ENCODE data around the gene TTC39B.

TTC39B gene

DNA sequence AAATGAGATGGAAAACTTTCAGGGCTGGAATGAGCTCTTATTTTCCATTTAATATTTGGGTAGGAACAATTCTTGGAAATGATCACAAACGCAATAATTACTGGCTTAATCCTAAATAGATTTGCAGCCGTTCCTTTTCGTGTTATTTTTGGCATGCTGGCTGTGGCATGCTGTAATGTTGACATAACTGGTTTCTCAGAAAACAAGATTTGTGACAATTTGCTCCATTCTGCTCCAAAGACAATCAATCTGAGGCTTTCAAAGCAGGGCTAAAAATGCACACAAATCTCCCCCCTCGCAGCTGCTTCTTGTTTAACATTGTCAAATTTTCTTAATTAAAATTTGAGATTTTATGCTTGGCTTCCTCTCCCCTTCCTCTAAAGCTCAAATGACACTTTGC, 151.2 kb downstream of the TTC39B start:
- Mint-ChIP-seq H3K27ac (no peak overlapping the region), H3K4me1 (no peaks in the 10 kb centered on the region), H3K27me3 (peaks cover 42% of the 10 kb centered on the region), H3K9me3 (no peaks in the 10 kb centered on the region), H3K4me3 (no peak overlapping the region)
- no peak for ATAC-seq
- no peak for DNase-seq

DNA sequence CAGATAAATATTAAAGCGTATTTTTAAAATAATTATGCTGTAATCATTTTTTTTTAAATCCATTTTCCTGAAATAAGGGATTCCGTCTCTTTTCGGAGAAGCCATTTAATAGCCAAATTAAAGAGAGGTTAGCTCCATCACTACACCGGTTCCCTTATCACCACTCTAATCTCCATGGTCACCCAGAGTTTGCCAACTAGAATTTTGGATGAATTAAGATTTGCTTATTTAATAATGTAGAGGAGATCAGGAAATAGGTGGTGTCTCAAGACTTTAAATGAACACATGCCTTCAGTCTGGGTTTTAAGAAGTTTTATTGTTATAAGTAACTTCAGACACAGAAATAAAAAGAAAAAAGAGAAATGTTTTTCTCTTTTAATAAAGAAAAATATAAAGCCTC, 151.7 kb downstream of the TTC39B start:
- H3K27ac Mint-ChIP-seq, result no peak overlapping the region
- no peak for DNase-seq
- H3K4me3 Mint-ChIP-seq, result no peak overlapping the region
- H3K27me3 Mint-ChIP-seq, result peaks cover 42% of the 10 kb centered on the region
- no peaks in the 10 kb centered on the region for H3K9me3 Mint-ChIP-seq
- ATAC-seq, result no peak
- no peaks in the 10 kb centered on the region for H3K4me1 Mint-ChIP-seq

DNA sequence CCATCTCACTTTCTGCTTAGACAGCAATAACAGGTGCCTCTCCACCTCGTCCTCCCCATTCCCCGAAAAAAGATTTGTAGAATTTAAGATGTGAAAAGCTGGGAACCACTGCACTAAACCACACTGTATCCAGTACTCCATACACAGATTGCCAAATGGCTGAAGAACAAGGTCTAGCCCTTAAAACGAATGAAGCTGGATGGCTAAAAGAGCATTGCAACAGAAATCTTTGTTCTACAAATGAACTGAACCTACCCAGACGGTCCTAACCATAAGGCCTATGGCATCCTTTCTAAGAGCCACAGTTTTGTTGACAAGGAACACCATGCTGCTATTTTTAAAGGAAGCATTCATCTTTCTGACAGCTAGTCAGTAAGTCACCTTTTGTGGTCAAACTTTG, 152.3 kb downstream of the TTC39B start:
- Mint-ChIP-seq H3K4me3 (no peak overlapping the region), H3K4me1 (no peaks in the 10 kb centered on the region), H3K27ac (no peak overlapping the region), H3K9me3 (no peaks in the 10 kb centered on the region), H3K27me3 (peaks cover 42% of the 10 kb centered on the region)
- no peak for DNase-seq
- no peak for ATAC-seq

DNA sequence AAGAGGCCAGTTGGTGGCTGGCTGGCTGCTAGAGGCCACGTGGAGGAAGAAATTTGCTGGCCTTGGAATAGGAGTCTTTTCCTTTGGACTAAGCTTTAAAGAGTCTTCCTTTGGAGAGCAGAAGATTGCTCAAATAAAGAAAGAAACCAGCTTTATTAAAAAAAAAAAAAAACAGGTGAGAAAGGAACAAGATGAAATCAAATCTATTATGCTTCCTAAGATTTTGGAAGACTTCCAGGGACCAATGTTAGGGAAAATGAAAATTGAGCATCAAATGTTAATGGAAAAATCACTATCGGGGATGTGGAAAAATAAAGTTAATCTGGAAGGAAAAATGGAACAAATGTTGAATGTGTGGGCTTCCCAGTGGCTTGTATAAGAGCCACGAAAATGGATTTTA, 153.1 kb downstream of the TTC39B start:
- H3K27ac Mint-ChIP-seq, result no peak overlapping the region
- H3K4me3 Mint-ChIP-seq, result no peak overlapping the region
- ATAC-seq (no peak), DNase-seq (no peak)
- H3K27me3 Mint-ChIP-seq, result peaks cover 42% of the 10 kb centered on the region
- H3K9me3 Mint-ChIP-seq, result no peaks in the 10 kb centered on the region
- no peaks in the 10 kb centered on the region for H3K4me1 Mint-ChIP-seq

DNA sequence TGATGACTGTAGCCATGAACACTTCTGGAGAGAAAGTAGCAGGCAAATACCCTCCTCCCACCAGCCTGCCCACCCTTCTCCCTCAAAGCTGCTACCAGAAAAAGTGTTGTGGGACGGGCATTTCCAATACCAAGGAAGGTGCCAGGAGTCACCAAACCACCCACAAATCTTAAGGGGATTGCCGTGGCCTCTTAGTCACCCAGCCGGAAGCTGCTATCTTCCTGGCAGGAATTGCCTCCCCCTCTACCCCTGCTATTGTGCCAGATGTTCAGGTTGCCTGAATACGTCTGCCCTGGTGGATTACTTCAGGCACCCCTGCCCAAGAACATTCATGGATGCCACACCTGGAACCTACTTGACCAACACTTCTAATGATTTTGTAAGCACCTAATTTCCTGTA, 156.1 kb downstream of the TTC39B start:
- no peaks in the 10 kb centered on the region for H3K9me3 Mint-ChIP-seq
- ATAC-seq, result no peak
- no peak for DNase-seq

DNA sequence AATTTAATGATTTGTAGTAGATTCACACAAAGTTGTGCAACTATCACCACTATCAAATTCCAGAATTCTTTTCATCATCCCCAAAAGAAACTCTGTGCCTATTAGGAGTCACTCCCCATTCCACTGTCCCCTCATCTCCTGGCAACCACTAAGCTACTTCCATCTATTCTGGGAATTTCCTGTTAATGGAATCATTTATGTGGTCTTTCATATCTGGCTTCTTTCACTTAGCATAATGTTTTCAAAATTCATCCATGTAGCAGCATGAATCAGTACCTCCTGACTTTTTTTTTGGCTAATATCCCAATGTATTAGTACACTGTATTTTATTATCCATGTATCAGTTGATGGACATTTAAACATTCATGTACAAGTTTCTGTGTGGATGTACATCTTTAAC, 157.6 kb downstream of the TTC39B start:
- no peak for DNase-seq
- H3K27ac Mint-ChIP-seq, result peak overlapping the region in 1 of 2 donors; percentile 28
- no peak overlapping the region for H3K4me3 Mint-ChIP-seq

More for the DNA sequence above, 156.1 kb downstream of the TTC39B start:
- Mint-ChIP-seq H3K27me3 (peaks cover 33% of the 10 kb centered on the region), H3K27ac (no peak overlapping the region), H3K4me1 (no peaks in the 10 kb centered on the region), H3K4me3 (no peak overlapping the region)

DNA sequence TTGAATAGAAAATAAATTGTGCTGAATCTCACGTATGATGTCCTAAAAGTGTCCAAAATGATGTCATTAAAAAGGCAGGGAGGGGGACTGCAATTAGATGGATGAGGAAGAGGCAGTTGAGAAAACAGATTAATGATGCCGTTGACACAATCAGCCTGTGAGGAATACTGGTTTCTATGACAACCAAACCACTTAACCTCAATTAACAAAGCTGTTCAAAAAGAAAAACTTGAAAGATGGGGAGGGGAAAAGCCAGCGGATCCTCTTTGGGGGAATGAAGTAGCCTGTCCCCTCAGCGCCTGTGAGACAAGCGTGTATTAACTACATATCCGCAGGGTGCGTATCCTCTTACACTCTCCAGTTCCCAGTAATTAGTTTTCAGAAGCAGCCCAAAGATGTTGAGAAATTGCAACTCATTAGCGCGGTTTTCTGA, 160.7 kb downstream of the TTC39B start:
- H3K4me3 Mint-ChIP-seq, result no peak overlapping the region
- DNase-seq (no peak), ATAC-seq (no peak)
- no peak overlapping the region for H3K27ac Mint-ChIP-seq
- H3K4me1 Mint-ChIP-seq, result no peaks in the 10 kb centered on the region
- H3K27me3 Mint-ChIP-seq, result peaks cover 12% of the 10 kb centered on the region
- no peaks in the 10 kb centered on the region for H3K9me3 Mint-ChIP-seq

More for the DNA sequence above, 157.6 kb downstream of the TTC39B start:
- Mint-ChIP-seq H3K27me3 (peaks cover 33% of the 10 kb centered on the region), H3K9me3 (no peaks in the 10 kb centered on the region), H3K4me1 (no peaks in the 10 kb centered on the region)
- no peak for ATAC-seq

DNA sequence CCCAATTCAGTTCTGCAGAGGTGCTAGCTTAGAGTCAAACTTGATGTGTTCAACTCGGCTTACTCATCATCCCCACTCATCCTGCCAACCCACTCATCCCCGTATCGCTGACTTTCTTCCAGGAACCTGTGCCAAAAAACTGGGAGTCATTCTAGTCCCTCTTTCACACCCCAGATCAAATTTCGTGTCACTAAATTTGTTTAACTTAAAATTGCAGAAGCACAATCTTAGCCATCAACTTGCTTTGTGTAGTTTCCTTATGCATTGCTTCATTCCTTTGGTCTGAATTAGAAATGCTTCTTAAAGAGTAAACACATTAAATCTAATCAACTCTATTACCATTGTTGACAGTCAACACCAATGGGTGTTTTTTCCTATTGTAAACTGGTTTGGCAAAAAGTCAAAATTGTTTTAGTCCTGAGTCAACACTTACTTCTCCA, 162.4 kb downstream of the TTC39B start:
- ATAC-seq, result no peak
- no peaks in the 10 kb centered on the region for H3K9me3 Mint-ChIP-seq
- DNase-seq, result no peak
- no peak overlapping the region for H3K27ac Mint-ChIP-seq
- H3K4me3 Mint-ChIP-seq, result no peak overlapping the region
- no peaks in the 10 kb centered on the region for H3K4me1 Mint-ChIP-seq
- H3K27me3 Mint-ChIP-seq, result peaks cover 7% of the 10 kb centered on the region

DNA sequence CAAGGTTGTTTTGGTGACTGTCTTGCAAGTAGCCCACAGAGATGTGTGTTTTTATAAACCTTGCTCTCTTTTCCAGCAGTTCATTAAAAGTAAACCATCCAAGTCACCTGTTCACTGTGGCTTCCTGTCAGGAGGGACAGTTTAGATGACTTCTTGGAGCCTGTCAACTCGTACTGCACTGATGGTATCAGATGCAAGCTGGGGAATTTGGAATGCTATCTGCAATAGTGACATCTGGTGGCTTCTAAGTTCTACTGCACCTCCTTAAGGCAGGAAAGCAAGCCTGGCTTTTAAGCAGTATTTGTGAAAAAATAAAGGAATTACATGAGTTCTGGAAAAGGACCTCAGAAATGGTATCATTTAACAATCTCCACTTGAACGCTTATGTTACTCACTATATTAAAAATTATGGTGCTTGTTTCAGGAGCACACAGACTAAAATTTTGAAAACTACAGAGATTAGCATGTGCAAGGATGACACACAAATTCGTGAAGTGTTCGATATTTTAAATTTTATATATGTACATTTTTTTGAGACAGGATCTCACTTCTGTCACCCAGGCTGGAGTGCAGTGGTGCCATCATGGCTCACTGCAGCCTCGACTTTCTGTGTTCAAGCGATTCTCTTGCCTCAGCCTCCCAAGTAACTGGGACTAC, 164.0 kb downstream of the TTC39B start:
- peak; percentile 72 for ATAC-seq
- Mint-ChIP-seq H3K4me3 (no peak overlapping the region), H3K4me1 (no peaks in the 10 kb centered on the region), H3K9me3 (no peaks in the 10 kb centered on the region), H3K27me3 (peaks cover 7% of the 10 kb centered on the region), H3K27ac (no peak overlapping the region)
- peak; percentile 13 to 14 for DNase-seq

DNA sequence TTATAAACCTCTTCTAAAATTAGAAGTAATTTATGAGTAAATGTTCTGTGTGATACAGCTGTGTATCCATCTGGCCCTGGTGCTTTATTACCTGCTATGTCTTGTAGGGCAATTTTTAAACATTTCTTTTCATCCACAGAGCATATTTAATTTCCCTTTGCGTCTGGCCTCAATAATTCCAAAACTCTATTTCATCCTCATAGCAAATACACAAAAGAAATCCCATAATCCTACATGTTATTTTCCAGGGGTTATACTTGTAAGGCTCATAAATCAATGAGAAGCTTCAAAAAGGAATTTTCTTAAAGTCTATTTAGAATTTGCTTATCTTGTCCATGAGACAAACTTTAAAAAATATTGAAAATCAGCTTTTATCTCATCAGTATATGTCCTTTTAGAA, 167.0 kb downstream of the TTC39B start:
- no peak overlapping the region for H3K27ac Mint-ChIP-seq
- H3K27me3 Mint-ChIP-seq, result peaks cover 7% of the 10 kb centered on the region

DNA sequence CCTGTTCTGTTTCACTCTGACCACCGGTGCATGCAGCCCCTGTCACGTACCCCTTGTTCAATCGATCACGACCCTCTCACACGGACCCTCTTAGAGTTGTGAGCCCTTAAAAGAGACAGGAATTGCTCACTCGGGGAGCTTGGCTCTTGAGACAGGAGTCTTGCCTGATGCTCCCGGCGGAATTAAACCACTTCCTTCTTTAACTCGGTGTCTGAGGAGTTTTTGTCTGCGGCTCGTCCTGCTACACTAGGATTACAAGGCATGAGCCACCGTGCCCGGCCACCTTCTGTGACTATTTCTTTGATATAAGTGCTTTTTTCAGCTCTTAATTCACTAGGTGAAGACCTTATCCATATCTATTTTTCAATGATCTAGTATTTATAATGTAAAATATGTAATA, 167.5 kb downstream of the TTC39B start:
- Mint-ChIP-seq H3K27ac (no peak overlapping the region), H3K4me3 (no peak overlapping the region), H3K9me3 (no peaks in the 10 kb centered on the region), H3K4me1 (peaks cover 7% of the 10 kb centered on the region), H3K27me3 (peaks cover 3% of the 10 kb centered on the region)
- ATAC-seq, result no peak
- no peak for DNase-seq

More for the DNA sequence above, 167.0 kb downstream of the TTC39B start:
- H3K9me3 Mint-ChIP-seq, result no peaks in the 10 kb centered on the region
- no peak overlapping the region for H3K4me3 Mint-ChIP-seq
- peaks cover 7% of the 10 kb centered on the region for H3K4me1 Mint-ChIP-seq
- DNase-seq (no peak), ATAC-seq (no peak)

DNA sequence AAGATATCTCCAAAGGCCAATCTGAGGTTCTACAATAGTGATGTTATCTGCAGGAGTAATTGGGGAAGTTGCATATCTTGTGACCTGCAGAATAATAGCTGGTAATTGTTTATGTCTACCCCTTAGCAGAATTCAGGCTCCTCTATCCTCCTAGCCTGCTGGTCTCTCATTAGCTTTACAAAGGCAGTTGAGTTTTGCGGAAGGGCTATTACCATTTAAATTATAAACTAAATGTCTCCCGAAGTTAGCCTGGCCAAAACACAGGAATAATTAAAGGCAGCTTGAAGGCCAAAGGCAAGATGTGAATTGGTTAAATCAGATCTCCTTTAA, 168.7 kb downstream of the TTC39B start:
- ATAC-seq, result no peak
- H3K4me1 Mint-ChIP-seq, result peaks cover 7% of the 10 kb centered on the region
- DNase-seq, result no peak
- no peaks in the 10 kb centered on the region for H3K9me3 Mint-ChIP-seq
- no peaks in the 10 kb centered on the region for H3K27me3 Mint-ChIP-seq
- peak overlapping the region in 1 of 2 donors; percentile 68 for H3K27ac Mint-ChIP-seq
- H3K4me3 Mint-ChIP-seq, result no peak overlapping the region

DNA sequence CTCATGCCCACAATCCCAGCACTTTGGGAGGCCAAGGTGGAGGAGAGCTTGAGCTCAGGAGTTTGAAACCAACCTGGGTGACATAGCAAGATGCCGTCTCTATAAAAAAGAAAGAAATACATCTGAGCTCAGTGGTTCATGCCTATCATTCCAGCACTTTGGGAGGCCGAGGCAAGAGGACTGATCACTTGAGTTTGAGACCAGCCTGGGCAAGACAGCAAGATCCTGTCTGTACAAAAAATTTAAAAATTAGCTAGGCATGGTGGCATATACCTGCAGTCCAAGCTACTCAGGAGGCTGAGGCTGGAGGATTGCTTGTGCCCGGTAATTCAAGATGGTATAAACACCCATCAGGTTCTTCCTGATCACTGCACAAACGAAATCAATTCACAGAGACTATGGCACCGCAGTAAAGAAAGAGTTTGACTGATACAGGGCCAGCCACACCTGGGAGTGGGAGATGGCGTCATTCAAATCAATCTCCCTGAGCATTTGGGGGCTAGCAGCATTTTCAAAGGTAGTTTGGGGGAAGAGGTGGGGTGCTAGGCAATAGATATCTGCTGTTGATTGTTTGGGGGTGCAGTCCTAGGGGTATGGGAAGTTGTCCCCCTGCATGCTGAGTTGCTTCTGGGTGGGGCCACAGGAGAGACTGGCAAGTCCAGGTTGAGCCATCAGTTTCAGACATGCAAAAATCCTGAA, 169.2 kb downstream of the TTC39B start:
- Mint-ChIP-seq H3K9me3 (no peaks in the 10 kb centered on the region), H3K27me3 (no peaks in the 10 kb centered on the region), H3K4me3 (no peak overlapping the region), H3K4me1 (peaks cover 7% of the 10 kb centered on the region), H3K27ac (peak overlapping the region in 1 of 2 donors; percentile 68)
- ATAC-seq (no peak), DNase-seq (no peak)

DNA sequence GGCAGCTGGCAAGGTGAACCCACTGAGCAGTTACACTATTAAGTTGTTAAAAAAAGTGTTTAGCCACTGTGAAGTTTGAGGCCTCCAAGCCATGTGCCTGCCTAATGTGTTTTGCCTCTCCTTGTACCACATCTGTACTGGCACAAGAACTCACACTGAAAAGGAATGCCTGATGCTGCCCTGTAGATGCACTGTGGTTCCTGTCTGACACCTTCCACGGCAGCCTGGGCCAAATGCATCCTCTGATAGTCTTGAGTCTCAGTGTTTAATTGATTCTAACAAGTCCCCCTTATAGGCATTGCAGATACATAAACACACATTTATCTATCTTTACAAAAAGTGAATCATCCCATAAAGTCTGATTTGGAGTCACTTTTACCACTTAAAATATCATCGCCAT, 169.9 kb downstream of the TTC39B start:
- Mint-ChIP-seq H3K9me3 (no peaks in the 10 kb centered on the region), H3K4me1 (peaks cover 7% of the 10 kb centered on the region), H3K27me3 (no peaks in the 10 kb centered on the region), H3K27ac (no peak overlapping the region), H3K4me3 (no peak overlapping the region)
- no peak for ATAC-seq
- no peak for DNase-seq

DNA sequence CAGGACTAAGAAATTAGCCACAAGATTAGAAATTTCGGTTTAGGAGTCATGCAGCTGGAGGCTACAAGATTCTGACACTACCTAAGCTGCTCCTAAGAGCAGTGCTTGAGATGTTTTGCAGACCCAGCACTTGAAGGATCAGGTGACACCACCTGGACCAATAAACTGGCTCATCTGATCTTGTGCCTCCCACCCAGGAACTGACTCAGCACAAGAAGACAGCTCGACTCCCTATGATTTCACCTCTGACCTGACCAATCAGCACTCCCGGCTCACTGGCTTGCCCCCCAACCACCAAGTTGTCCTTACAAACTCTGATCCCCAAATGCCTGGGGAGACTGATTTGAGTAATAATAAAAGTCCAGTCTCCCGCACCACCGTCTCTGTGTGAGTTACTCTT, 170.4 kb downstream of the TTC39B start:
- Mint-ChIP-seq H3K27me3 (no peaks in the 10 kb centered on the region), H3K4me3 (no peak overlapping the region), H3K9me3 (no peaks in the 10 kb centered on the region), H3K4me1 (peaks cover 7% of the 10 kb centered on the region), H3K27ac (no peak overlapping the region)
- ATAC-seq (no peak), DNase-seq (no peak)

DNA sequence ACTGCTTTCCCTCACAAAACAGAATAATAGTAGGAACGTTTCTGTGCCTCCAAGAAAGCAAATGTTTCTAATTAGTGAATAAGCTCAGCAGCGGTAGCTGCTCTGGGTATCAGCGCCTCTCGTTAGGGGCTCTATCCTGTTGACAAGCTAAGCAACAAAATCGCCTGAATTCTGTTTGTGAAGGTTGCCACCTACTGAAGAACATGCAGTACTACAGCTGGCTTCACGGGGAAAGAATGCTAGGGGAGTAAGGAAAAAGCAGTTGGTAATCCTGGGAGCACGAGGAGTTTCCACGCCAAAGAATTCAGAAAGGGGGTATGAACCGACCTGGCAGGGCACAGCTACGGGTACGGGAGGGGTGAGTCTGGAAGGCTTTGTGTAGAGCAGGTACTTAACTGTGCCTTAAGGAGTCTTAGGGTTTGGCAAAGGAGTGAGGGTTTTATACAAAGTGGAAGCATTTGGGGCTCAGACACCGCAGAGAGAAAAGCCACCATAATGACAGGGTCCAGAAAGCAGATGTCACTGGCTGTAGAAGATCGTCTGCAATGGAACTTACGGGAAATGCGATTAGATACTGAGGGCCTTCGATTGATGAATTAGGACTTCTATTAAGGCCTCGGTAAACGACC, 171.7 kb downstream of the TTC39B start:
- DNase-seq (peak; percentile 40 to 41), ATAC-seq (peak; percentile 80)
- Mint-ChIP-seq H3K9me3 (no peaks in the 10 kb centered on the region), H3K4me3 (no peak overlapping the region), H3K4me1 (peaks cover 7% of the 10 kb centered on the region), H3K27ac (no peak overlapping the region), H3K27me3 (no peaks in the 10 kb centered on the region)

All from stimulated activated naive CD8-positive, alpha-beta T cell treated with anti-CD3 and anti-CD28 coated beads, Interleukin-15, amount 100 ng/mL, for 72 hours (primary cell).